Activated effector memory CD4-positive, alpha-beta T cell treated with Interleukin-2 at 50 U/mL for 16 hours (primary cell): ENCODE data around the gene RCE1.

Experiments used
- DNase-seq: peaks from one replicate; pipeline ENCODE4 v3.0.0-alpha.2; 2020

The RCE1 gene

DNA sequence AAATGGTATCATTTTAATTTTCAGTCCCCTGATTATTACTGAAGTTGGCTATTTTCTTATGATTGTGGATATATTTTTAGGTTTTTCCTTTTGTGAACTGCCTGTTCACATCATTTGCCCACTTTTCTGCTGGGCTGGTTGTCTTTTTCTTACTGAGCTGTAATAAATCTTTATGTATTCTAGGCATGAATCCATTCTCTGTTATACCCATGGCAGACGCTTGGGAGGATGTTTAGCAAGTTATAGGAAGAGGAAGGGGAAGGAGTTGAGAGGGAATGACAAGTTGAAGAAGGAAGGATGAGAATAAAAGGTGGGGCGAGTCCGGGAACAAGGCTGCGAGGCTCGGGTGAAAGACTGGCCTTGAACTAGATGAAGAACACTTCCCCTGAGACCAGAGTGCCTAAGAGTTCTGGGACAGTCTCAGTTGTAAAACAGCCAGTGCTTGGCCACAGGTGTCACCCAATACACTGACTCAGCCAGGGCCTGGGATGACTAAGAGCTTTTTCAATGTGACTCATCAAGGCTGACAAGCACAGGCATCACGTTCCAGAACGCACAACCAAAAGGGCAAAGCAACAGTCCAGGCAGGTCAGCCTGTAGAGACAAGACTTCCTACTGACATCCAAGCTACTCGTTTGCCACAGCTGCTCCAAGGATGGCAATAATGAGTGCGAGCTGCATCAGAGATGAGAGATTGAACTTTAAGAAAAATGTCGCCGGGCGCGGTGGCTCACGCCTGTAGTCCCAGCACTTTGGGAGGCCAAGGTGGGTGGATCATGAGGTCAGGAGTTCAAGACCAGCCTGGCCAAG lies 48.8 kb downstream of the RCE1 start:
- DNase-seq = no peak

DNA sequence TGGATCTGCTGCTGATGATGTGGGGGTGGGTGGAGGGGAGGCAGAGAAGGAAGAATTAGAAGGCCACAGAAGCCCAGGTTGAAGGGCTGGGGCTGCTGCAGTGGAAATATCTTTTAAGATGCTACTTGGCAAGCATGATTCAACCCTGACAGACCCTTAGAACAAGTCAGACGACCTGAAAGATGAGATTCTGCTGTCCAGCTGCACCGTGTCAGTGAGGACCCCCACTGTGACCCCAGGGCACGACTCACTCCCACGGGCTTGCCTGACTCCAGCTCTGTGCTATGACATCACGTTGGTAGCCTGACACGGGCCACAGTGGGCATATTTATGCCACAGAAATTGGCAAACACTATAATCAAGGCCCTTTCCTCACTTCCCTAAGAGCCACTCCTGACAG lies 49.7 kb downstream of the RCE1 start:
- no peak for DNase-seq

DNA sequence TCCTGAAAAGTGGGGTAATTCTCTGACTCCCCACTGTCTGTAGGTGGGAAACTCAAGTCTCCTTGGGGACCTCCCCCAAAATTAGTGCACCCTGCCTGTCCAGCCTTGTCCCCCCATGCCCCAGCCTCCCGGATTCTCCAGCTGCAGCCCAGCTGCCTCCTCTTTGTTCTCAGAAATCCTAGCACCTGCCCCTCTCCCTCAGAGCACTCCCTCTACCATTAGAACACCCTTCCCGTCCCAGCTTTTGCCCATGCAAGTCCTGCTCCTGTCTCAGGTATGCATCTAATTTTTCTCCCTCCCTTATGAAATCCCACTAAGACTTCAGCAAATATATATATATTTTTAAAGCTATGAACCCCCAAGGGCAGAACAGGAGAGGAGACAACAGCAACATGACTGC lies 50.9 kb downstream of the RCE1 start:
- no peak for DNase-seq
